ENCODE measurements around the gene MTUS2.

DNA sequence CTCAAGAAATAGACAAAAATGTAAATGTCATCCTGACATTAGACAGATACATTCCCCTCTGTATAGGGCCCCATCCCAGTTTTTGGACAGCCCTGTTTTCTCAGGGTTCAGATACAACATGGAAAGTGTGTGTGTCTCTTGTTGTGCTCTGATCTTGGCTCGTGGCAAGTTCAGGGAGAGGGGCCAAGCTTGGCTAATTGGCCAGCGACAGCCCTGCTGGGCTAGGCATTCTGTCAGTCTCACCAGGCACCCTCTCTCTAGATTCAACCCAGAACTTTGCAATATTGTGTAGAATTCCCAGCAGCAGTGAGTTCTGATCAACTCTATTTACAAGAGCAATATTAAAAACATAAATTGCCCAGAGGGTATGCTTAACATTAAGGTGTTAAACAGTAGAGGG, 30.1 kb downstream of the MTUS2 start:
- no peak for TF ChIP-seq POLR2A (IDR thresholded peaks at IDR 0.05)
- TF ChIP-seq, protein P1, sequence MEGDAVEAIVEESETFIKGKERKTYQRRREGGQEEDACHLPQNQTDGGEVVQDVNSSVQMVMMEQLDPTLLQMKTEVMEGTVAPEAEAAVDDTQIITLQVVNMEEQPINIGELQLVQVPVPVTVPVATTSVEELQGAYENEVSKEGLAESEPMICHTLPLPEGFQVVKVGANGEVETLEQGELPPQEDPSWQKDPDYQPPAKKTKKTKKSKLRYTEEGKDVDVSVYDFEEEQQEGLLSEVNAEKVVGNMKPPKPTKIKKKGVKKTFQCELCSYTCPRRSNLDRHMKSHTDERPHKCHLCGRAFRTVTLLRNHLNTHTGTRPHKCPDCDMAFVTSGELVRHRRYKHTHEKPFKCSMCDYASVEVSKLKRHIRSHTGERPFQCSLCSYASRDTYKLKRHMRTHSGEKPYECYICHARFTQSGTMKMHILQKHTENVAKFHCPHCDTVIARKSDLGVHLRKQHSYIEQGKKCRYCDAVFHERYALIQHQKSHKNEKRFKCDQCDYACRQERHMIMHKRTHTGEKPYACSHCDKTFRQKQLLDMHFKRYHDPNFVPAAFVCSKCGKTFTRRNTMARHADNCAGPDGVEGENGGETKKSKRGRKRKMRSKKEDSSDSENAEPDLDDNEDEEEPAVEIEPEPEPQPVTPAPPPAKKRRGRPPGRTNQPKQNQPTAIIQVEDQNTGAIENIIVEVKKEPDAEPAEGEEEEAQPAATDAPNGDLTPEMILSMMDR (IDR thresholded peaks at IDR 0.05) = no peak

Data from body of pancreas (tissue), 4 donors.